Amniotic epithelial cell (primary cell): ENCODE data around the gene ZFP36.

ENCODE experiments used
- DNase-seq: peaks from one replicate; pipeline ENCODE4 v3.0.0-alpha.2; 2010; ENCODE audit warnings: low read depth

The ZFP36 gene

DNA sequence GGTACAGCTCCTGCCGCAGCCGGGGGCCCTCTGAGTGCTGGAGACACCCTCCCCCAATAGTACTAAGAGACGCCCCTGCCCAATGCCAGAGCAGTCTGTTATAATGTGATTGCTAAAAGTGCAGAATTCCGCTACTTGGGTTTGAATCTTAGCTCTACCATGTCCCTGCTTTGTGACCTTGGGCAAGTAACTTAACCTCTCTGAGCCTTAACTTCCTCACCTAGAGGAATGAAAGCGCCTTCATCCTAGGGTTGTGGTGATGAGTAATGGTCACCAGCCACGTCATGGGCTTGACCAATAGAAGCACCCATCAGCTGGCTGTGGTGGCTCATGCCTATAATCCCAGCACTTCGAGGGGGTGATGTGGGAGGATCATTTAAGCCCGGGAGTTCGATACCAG is 12.4 kb downstream of the ZFP36 start:
- DNase-seq = no peak

DNA sequence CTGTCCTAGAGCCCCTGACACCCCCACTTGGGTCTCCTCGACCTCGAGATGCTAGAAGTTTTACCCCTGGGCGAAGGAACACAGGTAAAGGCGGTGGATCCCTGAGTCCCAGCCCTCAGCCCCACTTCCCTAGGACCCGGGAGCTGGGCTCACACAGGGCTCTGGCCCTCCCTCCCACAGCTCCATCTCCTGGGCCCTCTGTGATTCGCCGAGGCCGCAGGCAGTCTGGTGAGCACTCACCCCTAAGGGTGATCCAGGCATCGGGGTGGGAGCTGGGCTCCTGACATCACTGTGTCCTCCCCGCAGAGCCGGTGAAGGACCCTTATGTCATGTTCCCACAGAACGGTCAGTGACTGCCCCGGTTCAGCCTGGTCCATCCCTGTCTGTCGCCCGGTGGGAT is 14.1 kb downstream of the ZFP36 start:
- no peak for DNase-seq

DNA sequence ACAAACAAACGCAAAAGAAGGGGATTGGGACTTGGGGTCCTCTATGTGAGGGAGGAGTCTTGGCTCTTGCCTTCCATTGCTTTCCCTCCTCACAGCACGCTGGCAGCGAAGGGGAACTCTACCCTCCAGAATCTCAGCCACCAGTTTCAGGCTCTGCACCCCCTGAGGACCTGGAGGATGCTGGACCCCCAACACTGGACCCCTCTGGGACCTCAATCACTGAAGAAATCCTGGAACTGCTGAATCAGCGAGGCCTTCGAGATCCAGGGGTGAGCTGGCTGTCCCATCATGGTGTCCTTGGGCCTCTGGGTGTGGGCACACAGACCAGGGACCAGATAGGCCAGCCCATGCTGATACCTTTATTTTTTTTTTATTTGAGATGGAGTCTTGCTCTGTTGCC is 15.4 kb downstream of the ZFP36 start:
- no peak for DNase-seq

DNA sequence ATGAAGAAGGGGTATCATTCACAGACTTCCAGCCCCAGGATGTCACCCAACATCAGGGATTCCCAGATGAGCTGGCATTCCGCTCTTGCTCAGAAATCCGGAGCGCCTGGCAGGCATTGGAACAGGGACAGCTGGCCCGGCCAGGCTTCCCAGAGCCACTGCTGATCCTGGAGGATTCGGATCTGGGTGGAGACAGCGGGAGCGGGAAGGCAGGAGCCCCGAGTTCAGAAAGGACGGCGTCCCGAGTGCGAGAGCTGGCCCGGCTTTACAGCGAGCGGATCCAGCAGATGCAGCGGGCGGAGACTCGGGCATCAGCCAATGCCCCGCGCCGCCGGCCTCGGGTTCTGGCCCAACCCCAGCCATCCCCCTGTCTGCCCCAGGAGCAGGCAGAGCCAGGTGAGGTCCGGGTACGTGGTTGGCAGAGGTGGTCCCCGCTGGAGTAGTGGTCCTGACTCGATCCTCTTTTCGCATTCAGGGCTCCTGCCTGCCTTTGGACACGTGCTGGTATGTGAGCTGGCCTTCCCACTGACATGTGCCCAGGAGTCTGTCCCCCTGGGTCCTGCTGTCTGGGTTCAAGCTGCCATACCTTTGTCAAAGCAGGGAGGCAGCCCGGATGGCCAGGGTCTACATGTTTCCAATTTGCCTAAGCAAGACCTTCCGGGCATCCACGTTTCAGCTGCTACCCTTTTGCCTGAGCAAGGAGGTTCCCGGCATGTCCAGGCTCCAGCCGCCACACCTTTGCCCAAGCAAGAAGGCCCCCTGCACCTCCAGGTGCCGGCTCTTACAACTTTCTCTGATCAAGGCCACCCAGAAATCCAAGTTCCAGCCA is 16.8 kb downstream of the ZFP36 start:
- DNase-seq = no peak

DNA sequence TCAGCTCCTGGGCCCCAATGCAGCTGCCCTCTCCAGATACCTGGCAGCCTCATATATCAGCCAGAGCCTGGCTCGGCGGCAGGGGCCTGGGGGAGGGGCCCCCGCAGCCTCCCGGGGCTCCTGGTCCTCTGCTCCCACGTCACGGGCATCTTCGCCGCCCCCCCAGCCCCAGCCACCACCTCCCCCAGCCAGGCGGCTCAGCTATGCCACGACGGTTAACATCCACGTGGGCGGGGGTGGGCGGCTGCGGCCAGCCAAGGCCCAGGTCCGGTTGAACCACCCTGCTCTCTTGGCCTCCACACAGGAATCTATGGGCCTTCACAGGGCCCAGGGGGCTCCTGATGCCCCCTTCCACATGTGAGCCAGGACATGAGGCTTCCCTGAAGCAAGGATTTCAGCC is 18.3 kb downstream of the ZFP36 start:
- no peak for DNase-seq

DNA sequence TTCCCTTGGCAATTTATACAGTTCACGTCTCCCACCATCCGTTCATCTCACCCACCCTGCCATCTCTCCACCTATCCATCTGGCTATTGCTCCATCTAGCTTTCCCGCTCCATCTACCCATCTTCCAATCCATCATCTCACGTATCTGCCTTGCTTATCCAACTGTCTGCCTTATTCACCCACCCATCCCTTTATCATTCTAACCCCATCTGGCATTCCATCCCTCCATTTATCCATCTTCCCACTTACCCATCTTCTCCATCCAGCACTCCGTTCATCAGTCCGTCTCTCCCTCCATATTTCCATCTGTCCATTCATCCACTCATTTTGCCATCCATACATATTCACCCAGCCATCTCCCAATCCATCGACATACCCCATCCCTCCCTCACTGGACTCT is 19.1 kb downstream of the ZFP36 start:
- no peak for DNase-seq

DNA sequence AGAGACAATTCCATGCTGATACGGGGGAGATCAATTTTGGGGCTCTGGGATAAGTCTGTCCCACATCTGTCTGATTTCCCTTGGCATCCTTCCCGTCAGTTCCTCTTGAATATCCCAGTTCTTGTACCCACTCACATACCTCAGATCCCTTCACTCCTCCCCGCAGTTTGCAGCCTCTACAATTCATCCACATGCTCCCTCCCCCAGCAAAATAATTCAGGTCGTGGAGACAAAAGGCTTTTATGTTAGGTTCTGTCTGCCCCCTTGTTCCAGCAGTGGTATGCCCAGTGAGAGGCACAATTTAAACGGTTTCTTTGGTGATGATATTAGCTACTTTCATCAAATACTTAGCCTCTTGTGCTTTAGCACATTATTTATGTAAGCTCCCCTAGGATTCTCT is 19.5 kb downstream of the ZFP36 start:
- no peak for DNase-seq

DNA sequence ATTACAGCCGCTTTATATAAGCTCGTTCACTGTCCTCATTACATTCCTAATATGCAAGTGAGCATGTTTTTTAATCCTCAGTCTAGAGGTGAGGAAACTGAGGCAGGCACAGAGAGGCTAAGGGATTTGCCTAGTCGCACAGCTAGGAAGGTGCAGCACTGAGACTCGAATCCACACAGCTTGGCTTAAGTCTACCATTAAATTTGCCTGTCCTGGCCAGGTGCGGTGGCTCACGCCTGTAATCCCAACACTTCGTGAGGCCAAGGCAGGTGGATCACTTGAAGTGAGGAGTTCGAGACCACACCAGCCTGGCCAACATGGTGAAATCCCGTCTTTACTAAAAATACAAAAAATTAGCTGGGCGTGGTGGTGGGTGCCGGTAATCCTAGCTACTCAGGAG is 21.1 kb downstream of the ZFP36 start:
- no peak for DNase-seq

DNA sequence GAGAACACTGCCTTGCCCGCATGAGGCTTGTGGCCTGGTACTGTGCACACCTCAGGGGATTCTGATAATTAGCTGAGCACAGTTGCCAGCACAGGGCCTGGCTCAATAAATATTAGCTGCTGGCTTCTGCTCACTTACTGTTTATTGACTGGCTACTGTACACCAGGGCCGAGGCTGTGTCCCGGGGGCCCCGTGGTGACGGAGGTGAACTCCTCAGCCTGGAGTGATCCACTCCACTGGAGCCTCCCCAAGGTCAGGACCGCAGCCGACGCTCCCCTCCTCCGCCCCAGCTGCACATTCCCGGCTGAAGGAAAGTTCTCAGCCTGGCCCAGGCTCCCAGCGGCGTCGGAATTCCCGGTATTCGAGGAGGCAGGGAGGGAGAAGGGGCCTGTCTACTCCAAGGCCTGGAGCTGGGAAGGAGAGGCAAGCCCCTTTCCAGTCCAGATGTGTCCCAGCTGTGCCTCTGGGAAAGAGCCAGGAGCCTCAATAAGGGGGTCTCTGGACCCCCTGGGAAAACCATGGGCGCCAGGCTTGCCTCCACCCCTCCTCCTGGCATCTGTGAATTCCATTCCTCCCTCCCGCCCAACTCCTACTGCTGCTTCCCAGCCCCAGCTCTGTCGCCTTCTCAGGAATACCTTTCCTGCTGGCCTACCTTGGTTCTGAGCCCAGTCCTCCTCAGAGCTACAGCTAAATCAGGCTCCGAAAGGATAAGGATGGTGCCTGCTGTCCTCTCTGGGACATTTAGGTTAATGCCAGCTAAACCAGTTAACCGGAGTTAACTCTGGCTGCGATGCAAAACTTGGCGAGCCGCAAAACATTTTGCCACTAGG is 21.9 kb downstream of the ZFP36 start:
- peak; percentile 92 for DNase-seq

DNA sequence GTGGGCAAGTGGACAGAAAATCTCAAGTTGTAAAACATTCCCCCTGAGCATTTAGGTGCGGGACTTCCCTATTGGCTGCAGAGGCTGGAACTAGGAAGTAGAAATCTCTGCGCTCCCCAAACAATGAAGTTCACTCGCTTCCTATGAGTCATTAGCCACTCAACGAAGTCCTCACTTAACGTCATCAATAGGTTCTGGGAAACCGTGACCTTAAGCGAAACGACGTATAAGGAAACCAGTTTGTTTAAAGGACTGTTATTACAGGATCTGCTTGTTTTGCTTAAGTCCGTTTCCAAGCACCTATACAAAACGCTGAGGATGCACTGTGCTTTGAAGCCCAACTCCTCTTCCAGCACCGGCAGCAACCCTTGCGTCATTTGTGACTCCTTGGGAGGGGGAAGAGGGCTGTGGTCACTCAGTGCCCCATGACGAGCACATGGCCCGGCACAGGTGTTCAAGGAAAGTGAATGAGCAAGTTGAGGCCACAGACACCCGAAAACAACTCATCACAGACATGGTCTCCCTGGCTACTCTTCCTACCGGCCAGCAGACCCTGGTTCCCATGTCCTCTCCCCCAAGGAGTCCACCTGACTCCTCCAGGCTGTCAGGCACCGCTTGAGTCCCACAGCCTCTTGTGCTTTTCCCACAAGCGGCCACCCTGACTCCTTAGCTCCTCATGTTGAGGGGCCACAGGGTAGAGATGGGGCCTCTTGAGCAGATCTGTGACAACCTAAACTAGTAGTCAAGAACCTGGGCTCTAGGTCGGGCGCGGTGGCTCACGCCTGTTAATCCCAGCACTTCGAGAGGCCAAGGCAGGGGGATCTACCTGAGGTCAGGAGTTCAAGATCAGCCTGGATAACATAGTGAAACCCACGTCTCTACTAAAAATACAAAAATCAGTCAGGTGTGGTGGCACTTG is 24.3 kb downstream of the ZFP36 start:
- DNase-seq = peak; percentile 96

DNA sequence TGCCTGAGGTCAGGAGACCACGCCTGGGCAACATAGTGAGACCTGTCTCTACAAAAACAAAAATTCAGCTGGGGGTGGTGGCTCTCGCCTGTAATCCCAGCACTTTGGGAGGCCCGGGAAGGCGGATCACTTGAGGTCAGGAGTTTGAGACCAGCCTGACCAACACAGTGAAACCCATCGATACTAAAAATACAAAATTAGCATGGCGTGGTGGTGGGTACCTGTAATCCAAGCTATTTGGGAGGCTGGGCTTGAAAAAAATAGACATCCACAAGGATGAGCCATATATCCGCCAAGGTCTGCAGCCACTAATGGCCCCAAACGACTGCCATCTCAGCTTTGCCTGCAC is 26.0 kb downstream of the ZFP36 start:
- no peak for DNase-seq

DNA sequence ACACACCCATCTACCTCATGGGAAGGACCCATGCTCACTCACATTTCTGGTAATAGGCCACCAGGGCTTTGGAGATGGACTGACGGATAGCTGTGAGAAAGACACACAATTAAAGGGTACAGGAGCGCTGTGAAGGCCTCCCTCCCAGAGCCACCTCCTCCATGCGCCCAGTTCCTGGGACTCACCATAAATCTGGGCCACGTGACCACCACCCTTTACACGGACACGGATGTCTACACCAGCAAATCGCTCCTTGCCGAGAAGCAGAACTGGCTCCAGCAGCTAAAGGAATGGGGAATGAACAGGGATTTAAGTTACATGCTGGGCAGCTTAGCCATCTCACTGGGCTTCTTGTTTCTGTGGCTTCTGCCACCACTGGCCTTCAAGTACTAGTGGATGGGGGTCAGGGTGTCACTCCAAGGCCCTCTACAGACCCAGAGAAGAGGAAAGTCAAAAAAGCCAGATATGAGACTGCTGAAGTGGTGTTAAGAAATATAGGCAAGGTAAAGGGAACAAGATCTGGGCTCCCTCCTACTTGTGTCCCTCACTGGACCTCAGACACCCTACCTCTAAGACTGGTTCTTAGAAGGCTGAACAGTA is 26.9 kb downstream of the ZFP36 start:
- no peak for DNase-seq

DNA sequence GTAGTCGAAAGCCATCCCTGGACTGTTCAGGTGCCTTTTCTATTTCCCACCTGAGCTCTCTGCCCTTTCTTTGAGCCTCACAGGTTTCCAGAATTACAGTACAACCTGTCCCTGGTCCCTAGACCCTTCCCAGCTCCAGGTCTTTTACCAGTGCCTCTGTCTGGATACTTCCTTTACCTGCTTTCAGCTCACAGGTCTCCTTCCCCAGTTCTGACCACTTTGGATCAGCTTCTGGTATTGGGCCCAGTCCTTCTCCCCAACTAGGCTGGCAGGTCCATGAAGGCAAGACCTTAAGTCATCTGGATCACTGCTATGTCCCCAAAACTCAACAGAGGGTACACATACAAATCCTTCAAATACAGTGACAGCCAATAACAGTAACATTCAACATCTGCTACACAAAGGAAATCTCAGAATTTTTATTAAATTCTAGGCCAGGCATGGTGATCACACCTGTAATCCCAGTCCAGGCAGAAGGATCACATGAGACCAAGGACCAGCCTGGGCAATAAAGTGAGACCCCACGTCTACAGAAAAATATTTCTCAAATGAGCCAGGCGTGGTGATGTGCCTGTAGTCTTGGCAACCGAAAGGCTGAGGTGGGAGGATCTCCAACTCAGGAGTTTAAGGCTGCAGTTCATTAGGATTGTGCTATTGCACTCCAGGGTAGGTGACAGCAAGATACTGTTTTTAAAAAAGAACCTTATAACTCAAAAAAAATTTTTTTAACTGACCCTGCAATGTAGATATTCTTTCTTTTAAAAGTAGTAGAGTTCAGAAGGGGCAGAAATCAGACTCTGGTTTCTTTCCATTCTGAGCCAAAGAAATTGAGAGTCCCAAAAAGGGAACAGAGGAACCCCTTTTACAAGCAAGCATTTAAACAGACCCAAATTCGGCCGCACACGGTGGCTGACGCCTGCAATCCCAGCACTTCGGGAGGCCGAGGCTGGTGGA is 27.8 kb downstream of the ZFP36 start:
- no peak for DNase-seq

DNA sequence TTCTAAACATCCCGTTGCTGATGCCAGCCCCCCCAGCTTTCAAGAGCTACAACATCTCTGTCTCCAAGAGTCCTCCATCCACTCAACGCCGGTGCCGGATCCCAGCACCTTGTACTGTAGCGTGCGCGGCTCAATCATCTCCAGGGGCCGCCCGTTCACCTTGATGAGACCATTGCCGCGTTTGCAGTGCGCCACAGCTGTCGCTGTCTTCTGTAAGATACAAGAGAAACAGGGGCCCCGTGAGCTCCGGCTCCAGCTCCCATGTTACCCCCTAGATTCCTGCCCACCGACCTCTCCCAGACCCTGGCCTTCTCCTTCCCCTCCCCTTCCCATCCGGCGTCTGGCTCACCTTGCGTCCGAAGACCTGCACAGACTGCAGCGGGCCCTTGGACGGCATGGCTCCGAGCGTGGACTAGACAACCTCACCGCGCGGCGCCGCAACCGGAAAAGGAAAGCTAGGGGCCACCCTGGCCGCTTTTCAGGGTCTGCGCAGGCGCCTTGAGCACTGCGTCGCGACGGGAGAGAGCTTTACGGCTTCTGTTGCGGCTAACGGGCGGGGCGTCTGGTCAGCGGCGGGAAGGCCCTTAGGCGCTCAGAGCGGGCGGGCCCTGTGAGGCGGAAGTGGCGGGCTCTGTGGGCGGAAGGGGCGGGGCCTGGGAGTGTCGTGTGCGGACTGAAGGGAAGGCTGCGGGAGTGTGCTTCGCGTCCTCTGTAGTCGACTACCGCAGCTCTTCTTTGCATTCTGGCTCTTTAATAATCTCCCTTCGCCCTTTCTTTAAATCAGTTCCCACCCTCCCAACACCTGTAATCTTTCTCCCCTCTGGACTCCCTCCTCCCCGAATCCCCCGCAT is 29.1 kb downstream of the ZFP36 start, which contains the start of gene RPS16:
RPS16 (minus strand) TSS at position 451 of the 851 bp plus-strand sequence; CDS start at position 397, 54 bp downstream.
- DNase-seq = peak; percentile 94

DNA sequence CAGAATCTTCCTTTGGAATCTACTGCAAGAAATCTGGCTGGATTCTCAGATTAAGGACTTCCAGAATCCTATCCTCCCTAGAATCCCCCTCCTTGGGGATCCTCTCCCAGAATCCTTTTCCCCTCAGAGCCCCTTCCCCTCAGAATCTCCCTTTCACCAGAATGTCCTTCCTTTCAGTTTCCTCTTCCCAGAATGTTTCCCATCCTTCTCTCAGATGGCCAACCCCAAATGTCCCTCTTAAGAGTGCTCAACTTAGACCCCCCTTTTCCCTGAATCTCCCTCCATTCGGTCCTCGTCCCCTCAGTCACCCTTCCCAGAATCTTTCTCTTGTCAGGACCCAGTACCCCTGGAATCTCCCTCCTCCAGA is 29.7 kb downstream of the ZFP36 start:
- no peak for DNase-seq

DNA sequence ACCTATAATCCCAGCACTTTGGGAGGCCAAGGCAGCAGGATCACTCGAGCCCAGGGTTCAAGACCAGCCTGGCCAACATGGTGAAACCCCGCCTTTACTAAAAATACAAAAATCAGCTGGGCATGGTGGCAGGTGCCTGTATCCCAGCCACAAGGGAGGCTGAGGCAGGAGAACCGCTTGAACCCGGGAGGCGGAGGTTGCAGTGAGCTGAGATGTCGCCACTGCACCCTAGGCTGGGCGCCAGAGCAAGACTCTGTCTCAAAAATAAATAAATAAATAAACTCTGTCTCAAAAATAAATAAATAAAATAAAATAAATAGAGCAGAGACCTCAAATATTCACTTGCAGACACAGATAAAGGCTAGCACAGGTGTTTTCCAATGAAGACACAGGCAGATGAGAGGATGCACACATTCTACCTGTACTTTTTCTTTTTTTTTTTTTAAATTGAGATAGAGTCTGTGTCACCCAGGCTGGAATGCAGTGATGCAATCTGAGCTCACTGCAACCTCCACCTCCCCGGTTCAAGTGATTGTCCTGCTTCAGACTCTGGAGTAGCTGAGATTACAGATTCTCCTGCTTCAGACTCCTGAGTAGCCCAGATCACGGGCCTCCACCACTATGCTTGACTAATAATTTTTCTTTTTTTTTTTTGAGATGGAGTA is 31.8 kb downstream of the ZFP36 start:
- peak; percentile 73 for DNase-seq

DNA sequence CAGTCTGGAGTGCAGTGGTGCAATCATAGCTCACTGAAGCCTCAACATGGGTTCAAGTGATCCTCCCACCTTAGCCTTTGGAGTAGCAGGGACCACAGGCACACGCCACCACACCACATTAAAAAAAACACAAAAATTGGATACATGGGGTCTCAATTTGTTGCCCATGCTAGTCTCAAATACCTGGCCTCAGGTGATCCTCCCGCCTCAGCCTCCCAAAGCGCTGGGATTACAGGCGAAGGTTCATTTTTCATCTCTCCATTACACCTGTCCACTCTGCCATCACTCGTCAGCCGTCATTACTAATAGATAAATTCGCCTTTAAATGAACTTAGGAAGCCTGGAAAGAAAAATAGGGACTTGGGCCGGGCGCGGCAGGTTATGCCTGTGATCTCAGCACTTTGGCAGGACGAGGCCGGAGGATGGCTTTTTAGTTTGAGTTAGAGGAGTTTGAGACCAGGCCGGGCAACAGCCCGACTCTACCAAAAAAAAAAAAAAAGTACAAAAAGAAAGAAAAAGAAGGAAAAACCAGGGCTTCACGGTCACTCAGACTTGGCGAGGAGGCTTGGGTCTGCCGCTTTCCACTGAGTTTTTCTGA is 38.0 kb downstream of the ZFP36 start:
- DNase-seq = no peak

DNA sequence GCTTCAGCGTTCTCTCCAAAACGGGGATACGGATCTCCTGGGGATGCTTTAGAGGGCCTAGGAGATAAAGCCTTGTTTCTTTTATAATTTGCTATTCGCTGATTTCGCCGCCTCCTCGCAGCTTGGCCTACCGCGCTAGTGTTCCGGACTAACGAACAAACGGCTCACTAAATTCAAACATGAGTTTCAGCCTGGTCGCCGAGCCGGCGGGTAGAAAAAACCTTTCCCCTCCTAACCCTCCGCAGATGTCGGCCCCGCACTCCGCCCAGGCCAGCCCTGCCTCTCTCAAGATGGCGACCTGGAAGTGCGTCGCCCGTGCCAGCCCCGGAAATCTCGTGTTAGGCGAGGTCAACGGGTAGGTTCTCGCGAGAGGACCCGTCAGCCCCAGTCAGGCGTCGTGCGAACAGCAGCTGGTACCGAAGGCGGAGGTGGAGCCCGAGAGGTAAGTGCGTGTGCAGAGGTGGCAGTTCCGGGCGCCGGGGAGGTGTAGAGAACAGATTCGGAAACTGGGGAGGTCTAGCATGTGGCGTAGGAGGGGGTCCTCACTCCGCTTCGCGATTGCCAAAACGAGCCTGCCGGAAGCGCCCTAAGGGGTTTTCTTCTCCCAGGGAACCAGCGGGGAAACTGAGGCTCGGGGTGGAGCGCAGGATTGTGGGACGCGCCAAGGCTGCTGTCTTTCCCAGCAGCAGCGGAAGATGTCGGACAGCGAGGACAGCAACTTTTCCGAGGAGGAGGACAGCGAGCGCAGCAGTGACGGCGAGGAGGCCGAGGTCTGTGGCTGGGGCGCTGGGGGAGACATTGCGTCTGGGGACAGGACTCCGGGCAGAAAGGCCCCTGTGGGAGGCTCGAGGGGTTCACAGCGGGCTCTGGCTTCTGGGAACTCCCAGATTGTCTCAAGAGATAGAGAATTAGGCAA is 38.8 kb downstream of the ZFP36 start, which contains the start of gene SUPT5H:
SUPT5H (plus strand) TSS at position 387 of the 916 bp plus-strand sequence; CDS start at position 696, 309 bp downstream.
- peak; percentile 97 for DNase-seq
